Uterus (tissue), 2 donors: ENCODE results near the gene MYADML2.

Experiments used
- CTCF ChIP-seq, 4 experiments: fragments of 200-600 bp in 2 of 4; fragments of 450-650 bp in 2 of 4; sonication (generic) in 2 of 4; IDR thresholded peaks; one replicate each; pipeline ENCODE4 v1.5.1; 2016 to 2019; ENCODE audit warnings: antibody characterized with exemption in 4 of 4, mild to moderate bottlenecking in 2 of 4, moderate library complexity in 1 of 4
- POLR2A ChIP-seq, 2 donors: fragments of 450-650 bp; IDR thresholded peaks; one replicate each; pipeline ENCODE4 v1.6.1; 2016; ENCODE audit warnings: antibody characterized with exemption in 2 of 2, mild to moderate bottlenecking in 1 of 2, moderate library complexity in 1 of 2

DNA sequence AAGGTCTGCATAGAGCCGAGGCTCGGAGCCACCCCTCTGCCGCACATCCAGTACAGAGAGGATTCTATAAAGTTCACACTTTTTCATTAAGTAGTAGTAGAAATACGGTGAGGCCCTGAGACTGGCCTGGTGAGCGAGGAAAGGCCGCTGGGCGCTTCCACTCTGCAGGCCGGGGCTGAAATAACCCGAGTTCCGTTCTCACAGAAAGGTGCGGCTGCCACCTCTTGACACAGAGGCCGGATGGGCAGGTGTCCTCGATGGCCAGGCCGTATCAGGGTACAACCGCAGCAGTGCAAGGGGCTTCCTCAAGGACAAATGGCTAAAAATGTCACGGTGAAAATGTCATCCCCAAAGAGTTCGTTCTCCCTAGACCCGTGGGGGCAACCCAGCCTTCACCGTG is 35.1 kb downstream of the MYADML2 start:
- TF ChIP-seq CTCF (IDR thresholded peaks at IDR 0.05) (no peak), POLR2A (IDR thresholded peaks at IDR 0.05) (no peak)
